ENCODE data around the gene CACNA1E. TPM values are rescaled to one million over a fixed set of nuclear protein-coding genes. Genes with fewer than 3 reads are reported as not detected.

CACNA1E gene
- total RNA-seq, 1 experiment from 2014 or later: 0.45 TPM

GRCh38 chr1:181548497-181548896, 65.2 kb downstream of the CACNA1E start:
- no peak overlapping the region for H3K4me3 ChIP-seq (ENCODE audit: low read depth, low read length)
- Mint-ChIP-seq H3K27ac (ENCODE audit: unreplicated experiment) (no peak overlapping the region), H3K9me3 (ENCODE audit: unreplicated experiment) (no peaks in the 10 kb centered on the region), H3K36me3 (ENCODE audit: insufficient read depth, unreplicated experiment) (no peaks in the 10 kb centered on the region), H3K4me3 (ENCODE audit: unreplicated experiment) (no peak overlapping the region), H3K27me3 (ENCODE audit: insufficient read depth, unreplicated experiment) (peaks cover 47% of the 10 kb centered on the region), H3K4me1 (ENCODE audit: low read depth, unreplicated experiment) (no peaks in the 10 kb centered on the region)
- CTCF ChIA-PET: no interaction called here
- no peaks in the 10 kb centered on the region; the same call in 1 of the 2 replicates for H3K27me3 ChIP-seq (replicated peaks; ENCODE audit: control insufficient read depth, insufficient read depth, low read length)
- intact Hi-C loops (cut with micrococcal nuclease; ENCODE audit: unreplicated experiment): no loop called here
- no peaks in the 10 kb centered on the region for H3K36me3 ChIP-seq (ENCODE audit: control insufficient read depth, insufficient read depth, low read length)
- no TSS peak for BruUV-seq (replicated peaks)
- POLR2A ChIA-PET: no interaction called here
- TF ChIP-seq, protein P1, sequence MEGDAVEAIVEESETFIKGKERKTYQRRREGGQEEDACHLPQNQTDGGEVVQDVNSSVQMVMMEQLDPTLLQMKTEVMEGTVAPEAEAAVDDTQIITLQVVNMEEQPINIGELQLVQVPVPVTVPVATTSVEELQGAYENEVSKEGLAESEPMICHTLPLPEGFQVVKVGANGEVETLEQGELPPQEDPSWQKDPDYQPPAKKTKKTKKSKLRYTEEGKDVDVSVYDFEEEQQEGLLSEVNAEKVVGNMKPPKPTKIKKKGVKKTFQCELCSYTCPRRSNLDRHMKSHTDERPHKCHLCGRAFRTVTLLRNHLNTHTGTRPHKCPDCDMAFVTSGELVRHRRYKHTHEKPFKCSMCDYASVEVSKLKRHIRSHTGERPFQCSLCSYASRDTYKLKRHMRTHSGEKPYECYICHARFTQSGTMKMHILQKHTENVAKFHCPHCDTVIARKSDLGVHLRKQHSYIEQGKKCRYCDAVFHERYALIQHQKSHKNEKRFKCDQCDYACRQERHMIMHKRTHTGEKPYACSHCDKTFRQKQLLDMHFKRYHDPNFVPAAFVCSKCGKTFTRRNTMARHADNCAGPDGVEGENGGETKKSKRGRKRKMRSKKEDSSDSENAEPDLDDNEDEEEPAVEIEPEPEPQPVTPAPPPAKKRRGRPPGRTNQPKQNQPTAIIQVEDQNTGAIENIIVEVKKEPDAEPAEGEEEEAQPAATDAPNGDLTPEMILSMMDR (IDR thresholded peaks at IDR 0.05; ENCODE audit: insufficient read depth in 1 of 2, low read depth in 1 of 2, low read length in 1 of 2, severe bottlenecking in 1 of 2, unreplicated experiment in 1 of 2): no peak
- DNase-seq: no peak
- H3K9me3 ChIP-seq: no peaks in the 10 kb centered on the region
- no peaks in the 10 kb centered on the region for H3K4me1 ChIP-seq

GRCh38 chr1:181551249-181551648, 67.9 kb downstream of the CACNA1E start:
- ChIA-PET POLR2A (no interaction called here), CTCF (no interaction called here)
- H3K27me3 ChIP-seq (replicated peaks; ENCODE audit: control insufficient read depth, insufficient read depth, low read length): no peaks in the 10 kb centered on the region
- no peak overlapping the region for H3K4me3 ChIP-seq (ENCODE audit: low read depth, low read length)
- peaks cover 38% of the 10 kb centered on the region for H3K27me3 Mint-ChIP-seq (ENCODE audit: insufficient read depth, unreplicated experiment)
- no peaks in the 10 kb centered on the region for H3K9me3 ChIP-seq
- no peaks in the 10 kb centered on the region for H3K9me3 Mint-ChIP-seq (ENCODE audit: unreplicated experiment)
- H3K4me1 Mint-ChIP-seq (ENCODE audit: low read depth, unreplicated experiment): no peaks in the 10 kb centered on the region
- no peaks in the 10 kb centered on the region for H3K4me1 ChIP-seq
- no peak for DNase-seq
- BruUV-seq (replicated peaks): no TSS peak
- H3K36me3 Mint-ChIP-seq (ENCODE audit: insufficient read depth, unreplicated experiment): no peaks in the 10 kb centered on the region
- H3K36me3 ChIP-seq (ENCODE audit: control insufficient read depth, insufficient read depth, low read length): no peaks in the 10 kb centered on the region
- intact Hi-C loops (cut with micrococcal nuclease; ENCODE audit: unreplicated experiment): no loop called here
- TF ChIP-seq, protein P1 (IDR thresholded peaks at IDR 0.05; ENCODE audit: insufficient read depth in 1 of 2, low read depth in 1 of 2, low read length in 1 of 2, severe bottlenecking in 1 of 2, unreplicated experiment in 1 of 2): no peak
- no peak overlapping the region for H3K27ac Mint-ChIP-seq (ENCODE audit: unreplicated experiment)
- H3K4me3 Mint-ChIP-seq (ENCODE audit: unreplicated experiment): no peak overlapping the region

DNA sequence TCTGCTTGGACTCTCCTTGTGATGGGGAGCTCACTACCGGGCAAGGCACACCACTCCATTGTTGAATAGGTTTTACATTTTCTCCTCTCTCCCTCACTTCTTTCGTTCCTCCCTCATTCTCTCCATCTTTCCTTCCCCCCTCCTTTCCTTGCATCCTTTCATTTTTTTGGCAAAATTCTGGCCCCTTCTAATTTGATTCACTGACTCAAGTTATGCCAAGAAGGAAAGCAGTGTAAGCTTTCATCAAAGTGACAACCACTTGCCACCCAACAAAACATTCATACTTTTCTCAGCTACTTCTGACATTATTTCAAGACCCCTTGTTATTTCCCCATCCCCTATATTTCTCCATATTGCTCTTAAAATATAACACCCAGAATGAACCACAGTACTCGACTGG, 68.4 kb downstream of the CACNA1E start:
- no peaks in the 10 kb centered on the region for H3K4me1 ChIP-seq
- Mint-ChIP-seq H3K4me1 (ENCODE audit: low read depth, unreplicated experiment) (no peaks in the 10 kb centered on the region), H3K36me3 (ENCODE audit: insufficient read depth, unreplicated experiment) (no peaks in the 10 kb centered on the region), H3K27me3 (ENCODE audit: insufficient read depth, unreplicated experiment) (peaks cover 33% of the 10 kb centered on the region), H3K9me3 (ENCODE audit: unreplicated experiment) (no peaks in the 10 kb centered on the region), H3K4me3 (ENCODE audit: unreplicated experiment) (no peak overlapping the region), H3K27ac (ENCODE audit: unreplicated experiment) (no peak overlapping the region)
- no peak for DNase-seq
- H3K9me3 ChIP-seq: no peaks in the 10 kb centered on the region
- H3K36me3 ChIP-seq (ENCODE audit: control insufficient read depth, insufficient read depth, low read length): no peaks in the 10 kb centered on the region
- CTCF ChIA-PET: no interaction called here
- BruUV-seq (replicated peaks): no TSS peak
- H3K4me3 ChIP-seq (ENCODE audit: low read depth, low read length): no peak overlapping the region
- H3K27me3 ChIP-seq (replicated peaks; ENCODE audit: control insufficient read depth, insufficient read depth, low read length): no peaks in the 10 kb centered on the region
- TF ChIP-seq, protein P1 (IDR thresholded peaks at IDR 0.05; ENCODE audit: insufficient read depth in 1 of 2, low read depth in 1 of 2, low read length in 1 of 2, severe bottlenecking in 1 of 2, unreplicated experiment in 1 of 2): no peak
- POLR2A ChIA-PET: no interaction called here
- intact Hi-C loops (cut with micrococcal nuclease; ENCODE audit: unreplicated experiment): no loop called here
